B cell (primary cell): ENCODE data around the gene HDAC9.

Source experiments
- EZH2 ChIP-seq: IDR thresholded peaks from 2 replicates; pipeline ENCODE4 v1.6.1; 2012; ENCODE audit warnings: borderline replicate concordance, low read depth, mild to moderate bottlenecking, moderate library complexity, low read length; ENCODE audit not compliant: insufficient read depth, poor library complexity, severe bottlenecking
- TF ChIP-seq, protein P1 (sequence below): fragments of 200-600 bp; IDR thresholded peaks from one replicate; pipeline ENCODE4 v1.8.0; 2022; ENCODE audit warnings: antibody characterized with exemption, mild to moderate bottlenecking

DNA sequence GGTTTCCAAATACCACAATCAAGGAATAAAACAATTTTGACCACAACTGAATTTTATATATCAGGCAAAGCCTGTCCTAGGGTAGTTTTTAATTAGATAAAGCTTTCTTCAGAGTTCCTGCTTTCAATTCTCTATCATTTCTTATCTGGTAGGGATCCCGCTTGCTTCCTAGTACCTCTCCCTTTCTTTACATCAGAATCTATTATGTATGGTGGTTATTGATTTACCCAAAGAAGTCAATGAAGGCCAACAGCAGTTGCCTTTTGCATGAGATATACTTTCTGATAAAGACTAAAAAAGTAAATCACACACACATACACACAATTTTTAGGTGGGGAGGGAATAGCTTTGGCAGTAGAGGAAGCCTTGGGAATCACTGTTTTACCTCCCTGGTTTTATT, 70.7 kb downstream of the HDAC9 start:
- TF ChIP-seq, protein P1, sequence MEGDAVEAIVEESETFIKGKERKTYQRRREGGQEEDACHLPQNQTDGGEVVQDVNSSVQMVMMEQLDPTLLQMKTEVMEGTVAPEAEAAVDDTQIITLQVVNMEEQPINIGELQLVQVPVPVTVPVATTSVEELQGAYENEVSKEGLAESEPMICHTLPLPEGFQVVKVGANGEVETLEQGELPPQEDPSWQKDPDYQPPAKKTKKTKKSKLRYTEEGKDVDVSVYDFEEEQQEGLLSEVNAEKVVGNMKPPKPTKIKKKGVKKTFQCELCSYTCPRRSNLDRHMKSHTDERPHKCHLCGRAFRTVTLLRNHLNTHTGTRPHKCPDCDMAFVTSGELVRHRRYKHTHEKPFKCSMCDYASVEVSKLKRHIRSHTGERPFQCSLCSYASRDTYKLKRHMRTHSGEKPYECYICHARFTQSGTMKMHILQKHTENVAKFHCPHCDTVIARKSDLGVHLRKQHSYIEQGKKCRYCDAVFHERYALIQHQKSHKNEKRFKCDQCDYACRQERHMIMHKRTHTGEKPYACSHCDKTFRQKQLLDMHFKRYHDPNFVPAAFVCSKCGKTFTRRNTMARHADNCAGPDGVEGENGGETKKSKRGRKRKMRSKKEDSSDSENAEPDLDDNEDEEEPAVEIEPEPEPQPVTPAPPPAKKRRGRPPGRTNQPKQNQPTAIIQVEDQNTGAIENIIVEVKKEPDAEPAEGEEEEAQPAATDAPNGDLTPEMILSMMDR: no peak
- no peak for TF ChIP-seq EZH2
